Lower leg skin (tissue), 3 donors: Measurements from ENCODE around the gene STAC2.

Source experiments
- POLR2A ChIP-seq, 2 donors: fragments of 450-650 bp; IDR thresholded peaks; one replicate each; pipeline ENCODE4 v1.6.1; 2016 to 2017; ENCODE audit warnings: antibody characterized with exemption in 2 of 2, mild to moderate bottlenecking in 1 of 2, moderate library complexity in 1 of 2
- TF ChIP-seq, protein P1 (sequence below), 3 donors: fragments of 450-650 bp; IDR thresholded peaks; one replicate each; pipeline ENCODE4 v1.5.1; 2016; ENCODE audit warnings: antibody characterized with exemption in 3 of 3, mild to moderate bottlenecking in 3 of 3, moderate library complexity in 2 of 3

DNA sequence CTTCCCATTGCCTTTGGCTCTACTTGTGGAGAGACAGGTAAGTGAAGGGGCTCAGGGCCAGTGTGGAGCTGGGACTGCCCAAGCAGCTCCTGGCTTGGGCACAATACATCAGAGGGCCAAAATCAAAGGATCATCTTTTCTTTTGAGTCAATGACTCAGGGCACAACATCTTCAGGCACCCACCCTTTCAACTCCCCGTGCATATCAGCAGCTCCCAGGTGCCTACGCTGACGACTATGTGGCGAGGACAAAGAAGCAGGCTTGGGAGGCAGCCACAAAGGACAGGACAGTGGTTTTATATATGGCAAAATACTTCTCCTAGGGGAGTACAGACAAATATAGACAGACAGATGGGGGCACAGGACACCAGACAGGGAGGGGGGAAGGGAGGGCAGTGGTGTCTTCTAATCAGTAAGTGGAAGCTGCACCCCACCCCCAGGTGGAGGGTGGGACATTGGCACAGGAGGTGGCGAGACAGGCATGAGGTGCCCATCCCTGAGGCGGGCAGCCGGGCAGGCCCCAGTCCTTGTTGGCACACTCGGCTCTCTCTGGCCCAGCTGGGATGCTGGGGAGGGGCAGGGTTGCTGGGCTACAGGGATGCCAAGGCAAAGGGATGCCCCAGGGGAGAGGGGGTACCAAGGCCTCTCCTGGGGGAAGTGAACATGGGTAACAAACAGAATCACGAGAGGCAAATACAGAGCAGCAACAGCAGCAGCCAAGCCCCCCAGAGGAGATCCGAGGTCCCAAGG lies 52.0 kb downstream of the STAC2 start:
- TF ChIP-seq, protein P1, sequence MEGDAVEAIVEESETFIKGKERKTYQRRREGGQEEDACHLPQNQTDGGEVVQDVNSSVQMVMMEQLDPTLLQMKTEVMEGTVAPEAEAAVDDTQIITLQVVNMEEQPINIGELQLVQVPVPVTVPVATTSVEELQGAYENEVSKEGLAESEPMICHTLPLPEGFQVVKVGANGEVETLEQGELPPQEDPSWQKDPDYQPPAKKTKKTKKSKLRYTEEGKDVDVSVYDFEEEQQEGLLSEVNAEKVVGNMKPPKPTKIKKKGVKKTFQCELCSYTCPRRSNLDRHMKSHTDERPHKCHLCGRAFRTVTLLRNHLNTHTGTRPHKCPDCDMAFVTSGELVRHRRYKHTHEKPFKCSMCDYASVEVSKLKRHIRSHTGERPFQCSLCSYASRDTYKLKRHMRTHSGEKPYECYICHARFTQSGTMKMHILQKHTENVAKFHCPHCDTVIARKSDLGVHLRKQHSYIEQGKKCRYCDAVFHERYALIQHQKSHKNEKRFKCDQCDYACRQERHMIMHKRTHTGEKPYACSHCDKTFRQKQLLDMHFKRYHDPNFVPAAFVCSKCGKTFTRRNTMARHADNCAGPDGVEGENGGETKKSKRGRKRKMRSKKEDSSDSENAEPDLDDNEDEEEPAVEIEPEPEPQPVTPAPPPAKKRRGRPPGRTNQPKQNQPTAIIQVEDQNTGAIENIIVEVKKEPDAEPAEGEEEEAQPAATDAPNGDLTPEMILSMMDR (IDR thresholded peaks at IDR 0.05): no peak
- TF ChIP-seq POLR2A (IDR thresholded peaks at IDR 0.05): no peak
